ENCODE measurements around the gene TSHZ3.

The TSHZ3 gene

GRCh38 chr19:31289976-31290375, 59.3 kb downstream of the TSHZ3 start:
- TF ChIP-seq POLR2AphosphoS5 (IDR thresholded peaks at IDR 0.05; ENCODE audit: low read depth, low read length) (no peak), TAF1 (IDR thresholded peaks at IDR 0.05; ENCODE audit: borderline replicate concordance, insufficient read depth, low read length) (no peak), SIN3A (IDR thresholded peaks at IDR 0.05; ENCODE audit: borderline replicate concordance, insufficient read depth, low read length) (no peak), FOXP2 (optimal IDR thresholded peaks at IDR 0.05; ENCODE audit: borderline replicate concordance, extremely low read depth, extremely low read length, insufficient read depth) (no peak)

GRCh38 chr19:31289381-31289880, 59.8 kb downstream of the TSHZ3 start:
- no peak for TF ChIP-seq REST (IDR thresholded peaks at IDR 0.05; ENCODE audit: insufficient read depth in 1 of 2, low read depth in 2 of 2, low read length in 2 of 2)
- TF ChIP-seq FOXP2 (optimal IDR thresholded peaks at IDR 0.05; ENCODE audit: borderline replicate concordance, extremely low read depth, extremely low read length, insufficient read depth) = no peak
- no peak for TF ChIP-seq SIN3A (IDR thresholded peaks at IDR 0.05; ENCODE audit: borderline replicate concordance, insufficient read depth, low read length)
- TF ChIP-seq POLR2AphosphoS5 (IDR thresholded peaks at IDR 0.05; ENCODE audit: low read depth, low read length) = no peak
- TF ChIP-seq TAF1 (IDR thresholded peaks at IDR 0.05; ENCODE audit: borderline replicate concordance, insufficient read depth, low read length) = no peak

- no peak for TF ChIP-seq TAF1 (IDR thresholded peaks at IDR 0.05; ENCODE audit: borderline replicate concordance, insufficient read depth, low read length)
- no peak for TF ChIP-seq POLR2AphosphoS5 (IDR thresholded peaks at IDR 0.05; ENCODE audit: low read depth, low read length)
- no peak for TF ChIP-seq REST (IDR thresholded peaks at IDR 0.05; ENCODE audit: insufficient read depth in 1 of 2, low read depth in 2 of 2, low read length in 2 of 2)
- no peak for TF ChIP-seq FOXP2 (optimal IDR thresholded peaks at IDR 0.05; ENCODE audit: borderline replicate concordance, extremely low read depth, extremely low read length, insufficient read depth)
- no peak for TF ChIP-seq SIN3A (IDR thresholded peaks at IDR 0.05; ENCODE audit: borderline replicate concordance, insufficient read depth, low read length)
These were observed 62.7 kb downstream of the TSHZ3 start for GRCh38 chr19:31286491-31286890.

GRCh38 chr19:31285744-31286143, 63.5 kb downstream of the TSHZ3 start:
- TF ChIP-seq REST (IDR thresholded peaks at IDR 0.05; ENCODE audit: insufficient read depth in 1 of 2, low read depth in 2 of 2, low read length in 2 of 2) (no peak), FOXP2 (optimal IDR thresholded peaks at IDR 0.05; ENCODE audit: borderline replicate concordance, extremely low read depth, extremely low read length, insufficient read depth) (no peak), TAF1 (IDR thresholded peaks at IDR 0.05; ENCODE audit: borderline replicate concordance, insufficient read depth, low read length) (no peak), POLR2AphosphoS5 (IDR thresholded peaks at IDR 0.05; ENCODE audit: low read depth, low read length) (no peak)

- no peak for TF ChIP-seq POLR2AphosphoS5 (IDR thresholded peaks at IDR 0.05; ENCODE audit: low read depth, low read length)
- TF ChIP-seq FOXP2 (optimal IDR thresholded peaks at IDR 0.05; ENCODE audit: borderline replicate concordance, extremely low read depth, extremely low read length, insufficient read depth) = no peak
- TF ChIP-seq REST (IDR thresholded peaks at IDR 0.05; ENCODE audit: insufficient read depth in 1 of 2, low read depth in 2 of 2, low read length in 2 of 2) = no peak
- no peak for TF ChIP-seq TAF1 (IDR thresholded peaks at IDR 0.05; ENCODE audit: borderline replicate concordance, insufficient read depth, low read length)
- no peak for TF ChIP-seq SIN3A (IDR thresholded peaks at IDR 0.05; ENCODE audit: borderline replicate concordance, insufficient read depth, low read length)
These were observed 64.6 kb downstream of the TSHZ3 start for GRCh38 chr19:31284621-31285020.

Measured in PFSK-1 (cell line).